Lung (tissue), 12 donors: ENCODE data around the gene ADAMTS20. TPM values are rescaled to one million over a fixed set of nuclear protein-coding genes. Genes with fewer than 3 reads are reported as not detected.
"Not testable (repeated sequence)": the region's sequence is repeated elsewhere in the genome, so short reads cannot be mapped to it uniquely, and the experiment has no call there.

Source experiments
- ATAC-seq: fragments of 200-7000 bp; cut with Tn5 transposase; one replicate; pipeline ENCODE4 v1.9.1; 2020; ENCODE audit warnings: moderate number of reproducible peaks; ENCODE audit not compliant: insufficient read depth, low FRiP score
- DNase-seq, 3 donors: peaks; one replicate each; pipeline ENCODE4 v3.0.0-alpha.2; 2013 to 2017
- H3K27ac ChIP-seq, 2 donors: one replicate each; pipeline ENCODE4 v1.5.1; 2013; ENCODE audit warnings: mild to moderate bottlenecking in 2 of 2, moderate library complexity in 2 of 2, control low read depth in 1 of 2, inconsistent platforms in 1 of 2, low read depth in 1 of 2, low read length in 1 of 2
- H3K27me3 ChIP-seq, 3 donors: one replicate each; pipeline ENCODE4 v1.5.1; 2013; ENCODE audit warnings: low read length in 2 of 3; ENCODE audit not compliant: control insufficient read depth in 3 of 3, insufficient read depth in 3 of 3
- H3K36me3 ChIP-seq, 4 donors: one replicate each; pipeline ENCODE4 v1.5.1; 2013; ENCODE audit warnings: low read length in 4 of 4, mild to moderate bottlenecking in 1 of 4, moderate library complexity in 1 of 4; ENCODE audit not compliant: control insufficient read depth in 4 of 4, insufficient read depth in 4 of 4
- H3K4me1 ChIP-seq, 5 donors: one replicate each; pipeline ENCODE4 v1.5.1; 2013; ENCODE audit warnings: low read length in 5 of 5, mild to moderate bottlenecking in 2 of 5, moderate library complexity in 1 of 5; ENCODE audit not compliant: control insufficient read depth in 5 of 5, insufficient read depth in 5 of 5
- H3K4me3 ChIP-seq: one replicate; pipeline ENCODE4 v1.5.1; 2013; ENCODE audit warnings: mild to moderate bottlenecking, control low read depth, moderate library complexity
- H3K9ac ChIP-seq, 2 donors: one replicate each; pipeline ENCODE4 v1.5.1; 2013; ENCODE audit warnings: low read length in 2 of 2, control low read depth in 1 of 2; ENCODE audit not compliant: insufficient read depth in 1 of 2
- H3K9me3 ChIP-seq, 4 donors: one replicate each; pipeline ENCODE4 v1.5.1; 2013; ENCODE audit warnings: low read length in 3 of 4, mild to moderate bottlenecking in 1 of 4, moderate library complexity in 1 of 4; ENCODE audit not compliant: control insufficient read depth in 4 of 4, insufficient read depth in 3 of 4
- CTCF ChIP-seq: IDR thresholded peaks from 2 replicates; pipeline ENCODE4 v1.5.1; 2012; ENCODE audit warnings: mild to moderate bottlenecking; ENCODE audit errors: control extremely low read depth, extremely low read depth
- WGBS, 2 donors: extraction: QIAGEN DNeasy Blood & Tissue Kit; methylation state at CpG; one replicate each; pipeline ENCODE4 v1.1.7; 2013; 5-methylcytosine and 5-hydroxymethylcytosine counted together
- polyA plus RNA-seq, 2 donors: library from polyadenylated mRNA; stranded (reverse); fragments of 200-250 nt; gene quantifications; one replicate each; pipeline ENCODE4 v1.2.1, GENCODE V29; 2013
- total RNA-seq, 2 donors: library from RNA; depleted of rRNA in 1 of 2; stranded (reverse); fragments of >200 nt in 1 of 2; gene quantifications; one replicate each; pipeline ENCODE4 v1.2.1, GENCODE V29; 2014 to 2021
- donor health status: control.
- donor health status: control.
- donor health status: Bipolar disorder and iron deficiency.
- donor health status: healthy.
- donor health status: DM: yes; HTN: yes; CAD: no.

ADAMTS20 gene
- total and polyA plus RNA-seq, 4 donors: not detected

GRCh38 chr12:43349863-43350262, 202.1 kb downstream of the ADAMTS20 start:
- no peak overlapping the region for H3K27ac ChIP-seq
- peaks cover 0 to 4% (median 1%) of the 10 kb centered on the region in 4 donors for H3K9me3 ChIP-seq
- H3K27me3 ChIP-seq: no peaks in the 10 kb centered on the region
- TF ChIP-seq CTCF: no peak
- H3K36me3 ChIP-seq: no peaks in the 10 kb centered on the region
- H3K4me1 ChIP-seq: peaks cover 0 to 4% (median 0%) of the 10 kb centered on the region in 5 donors
- WGBS, 2 donors: 69 to 79% methylated on average over 2 of the region's 2 CpGs
- no peak for ATAC-seq
- H3K9ac ChIP-seq: no peak overlapping the region
- H3K4me3 ChIP-seq: no peak overlapping the region
- DNase-seq: peak in 2 of 3 donors; percentile 34 to 46

- Histone ChIP-seq H3K27ac (no peak overlapping the region), H3K9me3 (peaks cover 0 to 7% (median 2%) of the 10 kb centered on the region in 4 donors), H3K27me3 (no peaks in the 10 kb centered on the region), H3K9ac (no peak overlapping the region), H3K4me3 (no peak overlapping the region), H3K36me3 (no peaks in the 10 kb centered on the region), H3K4me1 (peaks cover 0 to 4% (median 0%) of the 10 kb centered on the region in 5 donors)
- WGBS, 2 donors: 85 to 91% methylated on average over 3 of the region's 3 CpGs
- DNase-seq (no peak), ATAC-seq (no peak)
- TF ChIP-seq CTCF: no peak
Measured at GRCh38 chr12:43348221-43348620, 203.8 kb downstream of the ADAMTS20 start.

GRCh38 chr12:43347026-43347425, 205.0 kb downstream of the ADAMTS20 start:
- H3K4me1 ChIP-seq: peaks cover 0 to 4% (median 0%) of the 10 kb centered on the region in 5 donors
- TF ChIP-seq CTCF: no peak
- H3K9ac ChIP-seq: no peak overlapping the region
- no peak overlapping the region for H3K27ac ChIP-seq
- H3K27me3 ChIP-seq: no peaks in the 10 kb centered on the region
- ATAC-seq (no peak), DNase-seq (no peak)
- no peaks in the 10 kb centered on the region for H3K36me3 ChIP-seq
- peaks cover 0 to 7% (median 2%) of the 10 kb centered on the region in 4 donors for H3K9me3 ChIP-seq
- H3K4me3 ChIP-seq: no peak overlapping the region
- WGBS, 2 donors: 94 to 96% methylated on average over 4 of the region's 4 CpGs

- no peak for ATAC-seq
- H3K4me1 ChIP-seq: no peaks in the 10 kb centered on the region
- H3K4me3 ChIP-seq: no peak overlapping the region
- DNase-seq: no peak
- WGBS, 2 donors: 46 to 86% methylated on average over 1 of the region's 1 CpG
- H3K36me3 ChIP-seq: no peaks in the 10 kb centered on the region
- H3K27ac ChIP-seq: no peak overlapping the region
- peaks cover 0 to 7% (median 2%) of the 10 kb centered on the region in 4 donors for H3K9me3 ChIP-seq
- no peak overlapping the region for H3K9ac ChIP-seq
- no peaks in the 10 kb centered on the region for H3K27me3 ChIP-seq
- no peak for TF ChIP-seq CTCF
Measured at GRCh38 chr12:43345023-43345422, 207.0 kb downstream of the ADAMTS20 start.

- H3K4me1 ChIP-seq, DNase-seq, H3K9me3 ChIP-seq, H3K36me3 ChIP-seq, H3K4me3 ChIP-seq, H3K9ac ChIP-seq, H3K27ac ChIP-seq, H3K27me3 ChIP-seq, ATAC-seq: not testable (repeated sequence)
- WGBS, 2 donors: 66 to 85% methylated on average over 3 of the region's 3 CpGs
Measured at GRCh38 chr12:43341785-43342313, 210.2 kb downstream of the ADAMTS20 start.
